Measurements from ENCODE around the gene PREX1. TPM values are rescaled to one million over a fixed set of nuclear protein-coding genes. Genes with fewer than 3 reads are reported as not detected.

PREX1 gene
- total and polyA plus RNA-seq, 2 donors (not counting 3 experiments of a cell fraction or from before 2014, with no cell fraction given), result 51.3 to 72.9 TPM

GRCh38 chr20:48728042-48728825, 99.6 kb downstream of the PREX1 start:
- no peaks in the 10 kb centered on the region for H3K27me3 ChIP-seq (ENCODE audit: control insufficient read depth in 2 of 2, insufficient read depth in 2 of 2, low read length in 2 of 2)
- intact Hi-C loops (cut with micrococcal nuclease) (loop anchor here (5.0 kb wide), 1 partner anchor 1424 kb away; the partner anchor contains the start of gene PEDS1), dilution Hi-C loops (cut with MboI; ENCODE audit: extremely low pct_ligation_motif_present, low sequenced_read_pairs) (no loop called here)
- no peaks in the 10 kb centered on the region for H4K20me1 ChIP-seq (replicated peaks; ENCODE audit: control insufficient read depth, extremely low read depth, insufficient read depth, low read length)
- H3K9ac ChIP-seq (replicated peaks; ENCODE audit: extremely low read depth, insufficient read depth, low read length), result no peak overlapping the region
- CTCF ChIA-PET, result interaction anchor here (0.6 kb wide), 1 partner anchor 177 kb away, joined by 3 read pairs; no protein-coding TSS in a partner anchor
- DNase-seq (ENCODE audit: low read depth, low spot score), result no peak
- TF ChIP-seq MYC (IDR thresholded peaks at IDR 0.05; ENCODE audit: low read depth, low read length), result no peak
- no peak for TF ChIP-seq POLR2A (IDR thresholded peaks at IDR 0.05; ENCODE audit: low read depth, low read length)
- no peak for TF ChIP-seq FOS (IDR thresholded peaks at IDR 0.05; ENCODE audit: borderline replicate concordance, insufficient read depth, low read length)
- TF ChIP-seq CTCF (IDR thresholded peaks at IDR 0.05; ENCODE audit: extremely low read depth in 1 of 2, insufficient read depth in 1 of 2, low read depth in 1 of 2, low read length in 2 of 2), result no peak
- no peak for TF ChIP-seq EZH2 (IDR thresholded peaks at IDR 0.05; ENCODE audit: borderline replicate concordance, low read depth, low read length, severe bottlenecking)
- TF ChIP-seq GATA2 (IDR thresholded peaks at IDR 0.05; ENCODE audit: insufficient read depth, insufficient read length, low read depth, low read length), result no peak
- no peak for TF ChIP-seq MAX (IDR thresholded peaks at IDR 0.05; ENCODE audit: insufficient read depth, insufficient read length)
- TF ChIP-seq POLR2AphosphoS5 (IDR thresholded peaks at IDR 0.05; ENCODE audit: insufficient read depth, low read depth, low read length), result no peak
- TF ChIP-seq JUN (IDR thresholded peaks at IDR 0.05; ENCODE audit: borderline replicate concordance, insufficient read depth, insufficient read length, low read depth), result no peak
- no peaks in the 10 kb centered on the region for H3K9me1 ChIP-seq (replicated peaks; ENCODE audit: control insufficient read depth, extremely low read depth, insufficient read depth, low read length)
- peaks cover 22% of the 10 kb centered on the region for H3K4me1 ChIP-seq (ENCODE audit: control insufficient read depth, extremely low read depth, insufficient read depth, low read length)
- no peak overlapping the region for H3K4me2 ChIP-seq (ENCODE audit: insufficient read depth, low read length)
- no peak overlapping the region for H3K27ac ChIP-seq (ENCODE audit: insufficient read depth, low read depth, low read length)
- peaks cover 6 to 18% of the 10 kb centered on the region in 2 experiments for H3K36me3 ChIP-seq (ENCODE audit: control insufficient read depth in 2 of 2, extremely low read depth in 1 of 2, insufficient read depth in 2 of 2, low read length in 2 of 2)
- no peaks in the 10 kb centered on the region for H3K9me3 ChIP-seq (replicated peaks; ENCODE audit: control insufficient read depth, insufficient read depth, low read length)
- no peak for FAIRE-seq
- peaks cover 28% of the 10 kb centered on the region for H3K79me2 ChIP-seq (ENCODE audit: control insufficient read depth, insufficient read depth, low read length)
- no TSS peak for BruUV-seq (replicated peaks)
- POLR2A ChIA-PET, result no interaction called here
- no peak overlapping the region for H2AFZ ChIP-seq (ENCODE audit: low read depth, low read length)
- H3K4me3 ChIP-seq (replicated peaks in 1 of 3; ENCODE audit: insufficient read depth in 1 of 3, low read depth in 1 of 3, low read length in 3 of 3), result no peak overlapping the region
